GM12878 (cell line): Measurements from ENCODE around the gene ANAPC5. TPM values are rescaled to one million over a fixed set of nuclear protein-coding genes. Genes with fewer than 3 reads are reported as not detected.

Experiments
- GABPA ChIP-seq: IDR thresholded peaks from 2 replicates; pipeline ENCODE4 v1.6.1; 2014; ENCODE audit warnings: antibody characterized with exemption, low read depth, mild to moderate bottlenecking, inconsistent platforms
- KDM1A ChIP-seq: fragments of 200-600 bp; sonication (generic); IDR thresholded peaks from 2 replicates; pipeline ENCODE4 v1.6.1; 2016; ENCODE audit warnings: borderline replicate concordance
- SMAD1 ChIP-seq: fragments of 450-650 bp; IDR thresholded peaks from 2 replicates; pipeline ENCODE4 v1.6.1; 2018; ENCODE audit warnings: mild to moderate bottlenecking, low read depth; ENCODE audit not compliant: partially characterized antibody
- SUPT20H ChIP-seq: IDR thresholded peaks from 2 replicates; pipeline ENCODE4 v1.6.1; 2011; ENCODE audit warnings: low read depth, mild to moderate bottlenecking, low read length, moderate library complexity, borderline replicate concordance; ENCODE audit not compliant: control insufficient read depth
- ZNF207 ChIP-seq: fragments of 450-650 bp; IDR thresholded peaks from 2 replicates; pipeline ENCODE4 v1.6.1; 2014; ENCODE audit warnings: antibody characterized with exemption, mild to moderate bottlenecking, borderline replicate concordance
- ZNF622 ChIP-seq: fragments of 450-650 bp; IDR thresholded peaks from 2 replicates; pipeline ENCODE4 v1.6.1; 2017; ENCODE audit warnings: mild to moderate bottlenecking, inconsistent platforms
- polyA plus RNA-seq, 11 experiments: library from polyadenylated mRNA; depleted of rRNA in 4 of 11; unstranded in 6 of 11; stranded (reverse) in 5 of 11; fragments of >200 nt; fragmentation: Nextera tagmentation in 4 of 11; fragmentation: Illumina TruSeq in 1 of 11; extraction: Ambion mirVana in 4 of 11; extraction: Trizol in 1 of 11; gene quantifications; 1 replicate in 1 of 11; 2 replicates in 10 of 11; pipeline versions ENCODE4 v1.2.1 to v1.2.3, GENCODE V29; 2011 to 2016; ENCODE audit warnings: inconsistent platforms in 2 of 11, missing spikeins in 2 of 11, low read depth in 1 of 11
- total RNA-seq, 4 experiments: library from RNA; depleted of rRNA in 3 of 4; stranded (reverse); fragments of >200 nt in 3 of 4; fragmentation: Illumina TruSeq in 1 of 4; extraction: Trizol in 1 of 4; gene quantifications; 2 replicates each; pipeline versions ENCODE4 v1.2.1 to v1.2.3, GENCODE V29; 2013 to 2021
- TF ChIP-seq, protein P1 (sequence below): fragments of 450-650 bp; formaldehyde crosslinking; IDR thresholded peaks from 2 replicates; pipeline ENCODE4 v1.4.0; 2020; ENCODE audit warnings: mild to moderate bottlenecking, moderate library complexity
- TF ChIP-seq, protein P2 (sequence below): IDR thresholded peaks from 2 replicates; pipeline ENCODE4 v1.6.1; 2011; ENCODE audit warnings: low read depth, mild to moderate bottlenecking, low read length, moderate library complexity, borderline replicate concordance; ENCODE audit errors: extremely low read depth
- TF ChIP-seq, protein P3 (sequence below): fragments of 450-650 bp; IDR thresholded peaks from 2 replicates; pipeline ENCODE4 v1.6.1; 2017; ENCODE audit warnings: low read depth, mild to moderate bottlenecking, moderate library complexity
- TF ChIP-seq, protein P4 (sequence below): fragments of 450-650 bp; IDR thresholded peaks from 2 replicates; pipeline ENCODE4 v1.6.1; 2017; ENCODE audit warnings: mild to moderate bottlenecking

Gene ANAPC5
- total and polyA plus RNA-seq, 10 of the 15 experiments (the other 5 are each of a cell fraction or from before 2014, with no cell fraction given) = 102 to 227 (median 166) TPM

DNA sequence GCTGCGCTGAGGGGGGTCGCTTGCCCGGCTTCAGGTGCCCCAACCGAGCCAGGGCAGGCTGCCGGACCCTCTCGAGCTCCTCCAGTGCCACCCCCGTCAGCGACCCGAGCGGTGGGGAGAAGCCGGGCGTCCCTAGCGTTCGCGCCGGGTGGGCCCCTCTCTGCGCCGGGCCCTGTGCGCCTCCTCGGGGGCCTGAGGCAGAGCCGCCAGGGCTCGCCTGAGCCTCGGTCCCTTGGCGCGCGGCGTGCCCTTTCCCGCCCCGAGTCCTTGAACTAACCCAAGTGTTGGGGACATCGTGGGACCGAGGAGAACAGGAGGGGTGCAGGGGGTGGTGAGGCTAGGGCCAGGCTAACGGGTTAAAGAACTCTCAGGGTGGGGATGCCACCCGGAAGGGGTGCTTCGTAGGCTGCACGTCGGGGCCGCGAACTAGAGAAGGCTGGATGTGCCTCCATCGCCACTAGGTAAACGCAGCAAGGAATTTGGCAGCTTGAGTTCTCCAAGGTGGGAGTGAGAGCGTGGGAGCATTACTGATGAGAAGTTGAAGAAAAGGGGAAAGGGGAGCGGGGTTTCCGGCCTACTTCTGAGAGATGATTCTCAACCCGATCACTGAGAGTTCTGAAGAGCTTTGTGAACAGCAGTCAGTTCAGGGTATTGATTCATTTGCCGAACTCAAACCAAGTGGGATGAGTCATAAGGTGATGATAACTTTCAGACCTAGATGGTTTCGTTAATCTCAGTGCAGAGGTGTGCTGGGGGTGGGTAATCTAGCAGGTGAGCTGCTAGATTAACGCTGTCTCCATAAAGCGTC, 48.3 kb upstream of the ANAPC5 start (continued):
- TF ChIP-seq, protein P1, sequence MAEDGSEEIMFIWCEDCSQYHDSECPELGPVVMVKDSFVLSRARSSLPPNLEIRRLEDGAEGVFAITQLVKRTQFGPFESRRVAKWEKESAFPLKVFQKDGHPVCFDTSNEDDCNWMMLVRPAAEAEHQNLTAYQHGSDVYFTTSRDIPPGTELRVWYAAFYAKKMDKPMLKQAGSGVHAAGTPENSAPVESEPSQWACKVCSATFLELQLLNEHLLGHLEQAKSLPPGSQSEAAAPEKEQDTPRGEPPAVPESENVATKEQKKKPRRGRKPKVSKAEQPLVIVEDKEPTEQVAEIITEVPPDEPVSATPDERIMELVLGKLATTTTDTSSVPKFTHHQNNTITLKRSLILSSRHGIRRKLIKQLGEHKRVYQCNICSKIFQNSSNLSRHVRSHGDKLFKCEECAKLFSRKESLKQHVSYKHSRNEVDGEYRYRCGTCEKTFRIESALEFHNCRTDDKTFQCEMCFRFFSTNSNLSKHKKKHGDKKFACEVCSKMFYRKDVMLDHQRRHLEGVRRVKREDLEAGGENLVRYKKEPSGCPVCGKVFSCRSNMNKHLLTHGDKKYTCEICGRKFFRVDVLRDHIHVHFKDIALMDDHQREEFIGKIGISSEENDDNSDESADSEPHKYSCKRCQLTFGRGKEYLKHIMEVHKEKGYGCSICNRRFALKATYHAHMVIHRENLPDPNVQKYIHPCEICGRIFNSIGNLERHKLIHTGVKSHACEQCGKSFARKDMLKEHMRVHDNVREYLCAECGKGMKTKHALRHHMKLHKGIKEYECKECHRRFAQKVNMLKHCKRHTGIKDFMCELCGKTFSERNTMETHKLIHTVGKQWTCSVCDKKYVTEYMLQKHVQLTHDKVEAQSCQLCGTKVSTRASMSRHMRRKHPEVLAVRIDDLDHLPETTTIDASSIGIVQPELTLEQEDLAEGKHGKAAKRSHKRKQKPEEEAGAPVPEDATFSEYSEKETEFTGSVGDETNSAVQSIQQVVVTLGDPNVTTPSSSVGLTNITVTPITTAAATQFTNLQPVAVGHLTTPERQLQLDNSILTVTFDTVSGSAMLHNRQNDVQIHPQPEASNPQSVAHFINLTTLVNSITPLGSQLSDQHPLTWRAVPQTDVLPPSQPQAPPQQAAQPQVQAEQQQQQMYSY (CRISPR knock-in tag) = no peak
- TF ChIP-seq, protein P2, sequence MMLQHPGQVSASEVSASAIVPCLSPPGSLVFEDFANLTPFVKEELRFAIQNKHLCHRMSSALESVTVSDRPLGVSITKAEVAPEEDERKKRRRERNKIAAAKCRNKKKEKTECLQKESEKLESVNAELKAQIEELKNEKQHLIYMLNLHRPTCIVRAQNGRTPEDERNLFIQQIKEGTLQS = no peak
- no peak for TF ChIP-seq SUPT20H
- TF ChIP-seq, protein P3, sequence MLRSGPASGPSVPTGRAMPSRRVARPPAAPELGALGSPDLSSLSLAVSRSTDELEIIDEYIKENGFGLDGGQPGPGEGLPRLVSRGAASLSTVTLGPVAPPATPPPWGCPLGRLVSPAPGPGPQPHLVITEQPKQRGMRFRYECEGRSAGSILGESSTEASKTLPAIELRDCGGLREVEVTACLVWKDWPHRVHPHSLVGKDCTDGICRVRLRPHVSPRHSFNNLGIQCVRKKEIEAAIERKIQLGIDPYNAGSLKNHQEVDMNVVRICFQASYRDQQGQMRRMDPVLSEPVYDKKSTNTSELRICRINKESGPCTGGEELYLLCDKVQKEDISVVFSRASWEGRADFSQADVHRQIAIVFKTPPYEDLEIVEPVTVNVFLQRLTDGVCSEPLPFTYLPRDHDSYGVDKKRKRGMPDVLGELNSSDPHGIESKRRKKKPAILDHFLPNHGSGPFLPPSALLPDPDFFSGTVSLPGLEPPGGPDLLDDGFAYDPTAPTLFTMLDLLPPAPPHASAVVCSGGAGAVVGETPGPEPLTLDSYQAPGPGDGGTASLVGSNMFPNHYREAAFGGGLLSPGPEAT = no peak
- 0 out of 2 replicates have a peak, but pooled peaks have one; percentile 28 for TF ChIP-seq GABPA
- no peak for TF ChIP-seq ZNF207
- TF ChIP-seq ZNF622 = no peak
- no peak for TF ChIP-seq SMAD1
- TF ChIP-seq, protein P4, sequence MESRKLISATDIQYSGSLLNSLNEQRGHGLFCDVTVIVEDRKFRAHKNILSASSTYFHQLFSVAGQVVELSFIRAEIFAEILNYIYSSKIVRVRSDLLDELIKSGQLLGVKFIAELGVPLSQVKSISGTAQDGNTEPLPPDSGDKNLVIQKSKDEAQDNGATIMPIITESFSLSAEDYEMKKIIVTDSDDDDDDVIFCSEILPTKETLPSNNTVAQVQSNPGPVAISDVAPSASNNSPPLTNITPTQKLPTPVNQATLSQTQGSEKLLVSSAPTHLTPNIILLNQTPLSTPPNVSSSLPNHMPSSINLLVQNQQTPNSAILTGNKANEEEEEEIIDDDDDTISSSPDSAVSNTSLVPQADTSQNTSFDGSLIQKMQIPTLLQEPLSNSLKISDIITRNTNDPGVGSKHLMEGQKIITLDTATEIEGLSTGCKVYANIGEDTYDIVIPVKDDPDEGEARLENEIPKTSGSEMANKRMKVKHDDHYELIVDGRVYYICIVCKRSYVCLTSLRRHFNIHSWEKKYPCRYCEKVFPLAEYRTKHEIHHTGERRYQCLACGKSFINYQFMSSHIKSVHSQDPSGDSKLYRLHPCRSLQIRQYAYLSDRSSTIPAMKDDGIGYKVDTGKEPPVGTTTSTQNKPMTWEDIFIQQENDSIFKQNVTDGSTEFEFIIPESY = no peak
- TF ChIP-seq KDM1A = no peak
